GM18520 (cell line): ENCODE measurements around the gene RYR1.
"Not testable (repeated sequence)": the region's sequence is repeated elsewhere in the genome, so short reads cannot be mapped to it uniquely, and the experiment has no call there.

Experiments used
- ATAC-seq: cut with Tn5 transposase; IDR thresholded peaks from one replicate; pipeline ENCODE4 v1.9.1; 2021; ENCODE audit not compliant: unreplicated experiment

The RYR1 gene

DNA sequence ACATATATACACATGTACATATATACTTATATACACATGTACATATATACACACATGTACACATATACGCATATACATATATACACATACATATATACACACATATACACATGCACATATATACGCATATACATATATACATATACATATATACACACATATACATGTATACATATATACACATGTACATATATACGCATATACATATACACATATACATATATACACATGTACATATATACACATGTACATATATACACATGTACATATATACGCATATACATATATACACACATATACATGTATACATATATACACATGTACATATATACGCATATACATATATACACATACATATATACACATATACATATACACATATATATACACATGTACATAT is 169.4 kb downstream of the RYR1 start:
- ATAC-seq = not testable (repeated sequence)

DNA sequence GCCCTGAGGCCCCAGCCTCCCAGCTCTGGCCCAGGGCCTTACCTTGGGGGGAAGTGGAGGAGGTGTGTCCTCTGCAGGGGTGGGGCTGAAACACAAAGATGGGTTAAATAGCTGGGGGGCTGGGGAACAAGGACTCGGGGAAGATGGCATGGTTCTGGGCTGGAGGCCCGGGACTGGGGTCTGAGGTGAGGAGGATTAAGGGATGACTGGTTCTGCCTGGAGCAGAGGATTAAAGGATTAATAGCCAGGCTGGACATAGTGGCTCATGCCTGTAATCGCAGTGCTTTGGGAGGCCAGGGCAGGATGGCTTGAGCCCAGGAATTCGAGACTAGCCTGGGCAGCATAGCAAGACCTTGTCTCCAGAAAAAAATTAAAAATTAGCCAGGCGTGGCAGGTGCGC is 172.6 kb downstream of the RYR1 start:
- no peak for ATAC-seq

DNA sequence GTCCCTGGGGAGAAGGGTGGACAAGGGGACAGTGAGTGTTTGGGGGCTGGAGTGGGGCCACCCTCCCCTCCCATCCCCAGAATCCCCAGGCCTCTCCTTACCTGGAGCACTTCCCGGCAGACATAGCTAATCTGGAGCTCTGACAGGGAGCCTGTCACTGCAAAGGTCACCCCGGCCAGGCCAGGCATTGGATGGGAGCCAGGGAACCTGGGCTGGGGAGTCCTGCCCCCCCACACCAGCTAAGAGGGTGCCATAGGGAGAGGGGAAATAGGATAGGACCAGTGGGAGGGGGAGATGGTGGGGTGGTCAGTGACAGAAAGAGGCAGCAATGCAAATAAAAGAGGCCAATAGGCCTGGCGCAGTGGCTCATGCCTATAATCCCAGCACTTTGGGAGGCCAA is 180.8 kb downstream of the RYR1 start:
- ATAC-seq = no peak

DNA sequence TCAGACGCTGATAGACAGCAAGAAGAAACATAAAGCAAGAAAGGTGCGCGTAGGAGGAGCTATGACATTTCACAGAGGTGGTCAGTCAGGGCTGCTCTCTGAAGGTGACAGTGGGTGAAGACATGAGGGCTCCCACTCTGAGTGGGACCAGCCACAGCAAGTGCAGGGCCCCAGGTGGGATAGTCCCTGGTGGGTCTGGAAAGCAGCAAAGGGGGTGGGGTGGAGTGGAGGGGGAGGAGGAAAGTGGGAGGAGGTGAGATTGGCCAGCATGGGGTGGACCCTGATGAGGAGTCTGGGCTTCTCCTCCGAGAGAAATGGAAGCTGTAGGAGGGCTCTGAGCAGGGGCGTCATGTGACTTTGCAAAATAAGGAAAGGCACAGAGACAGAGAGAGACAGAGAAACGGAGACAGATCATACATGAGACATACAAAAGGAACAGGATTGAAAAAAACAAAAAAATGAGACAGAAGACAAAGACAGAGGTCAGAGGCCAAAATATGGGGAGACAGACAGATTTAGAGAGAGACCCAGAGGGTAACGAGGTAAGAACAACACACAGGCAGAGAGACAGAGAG is 181.6 kb downstream of the RYR1 start:
- ATAC-seq = no peak

DNA sequence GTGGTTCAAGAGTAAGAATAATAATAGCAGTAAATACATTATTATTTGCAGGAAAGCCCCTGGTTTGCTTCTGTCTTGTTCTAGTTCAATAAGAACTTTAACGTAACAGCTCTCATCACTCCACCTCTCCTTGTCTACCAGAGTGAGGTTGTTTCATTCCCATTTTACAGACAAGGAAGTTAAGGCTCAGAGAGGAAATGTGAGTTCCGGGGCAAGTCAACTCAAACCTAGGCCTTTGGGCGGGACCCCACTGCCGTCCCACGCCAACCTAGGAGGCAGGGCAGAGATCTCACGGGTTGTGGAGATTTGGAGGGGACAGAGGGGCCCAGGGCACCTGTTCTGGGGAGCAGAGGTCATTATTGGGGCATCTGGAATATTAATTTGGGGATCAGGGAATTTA is 182.8 kb downstream of the RYR1 start:
- ATAC-seq = no peak

DNA sequence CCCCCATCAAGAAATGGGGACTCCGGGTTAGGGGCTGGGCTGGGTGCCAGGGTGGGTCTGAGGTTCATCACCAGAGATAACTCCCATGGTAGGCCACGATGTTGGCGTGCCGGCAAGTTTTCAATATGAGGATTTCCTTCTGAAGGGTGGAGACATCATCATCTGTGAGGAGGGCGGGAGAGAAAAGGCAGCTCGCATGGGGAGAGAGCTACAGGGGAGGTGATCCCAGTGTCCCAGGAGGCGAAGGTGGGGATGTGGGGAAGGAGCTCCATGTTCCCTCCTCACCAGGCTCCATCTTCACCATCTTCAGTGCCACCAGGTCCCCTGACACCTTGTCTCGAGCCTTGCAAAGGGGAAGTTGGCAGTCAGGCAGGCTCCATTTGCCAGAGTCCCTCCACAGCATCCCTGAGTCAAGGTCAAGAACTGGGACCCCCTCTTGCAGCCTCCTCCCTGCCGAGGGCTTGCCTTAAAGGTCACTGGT is 183.8 kb downstream of the RYR1 start:
- no peak for ATAC-seq

DNA sequence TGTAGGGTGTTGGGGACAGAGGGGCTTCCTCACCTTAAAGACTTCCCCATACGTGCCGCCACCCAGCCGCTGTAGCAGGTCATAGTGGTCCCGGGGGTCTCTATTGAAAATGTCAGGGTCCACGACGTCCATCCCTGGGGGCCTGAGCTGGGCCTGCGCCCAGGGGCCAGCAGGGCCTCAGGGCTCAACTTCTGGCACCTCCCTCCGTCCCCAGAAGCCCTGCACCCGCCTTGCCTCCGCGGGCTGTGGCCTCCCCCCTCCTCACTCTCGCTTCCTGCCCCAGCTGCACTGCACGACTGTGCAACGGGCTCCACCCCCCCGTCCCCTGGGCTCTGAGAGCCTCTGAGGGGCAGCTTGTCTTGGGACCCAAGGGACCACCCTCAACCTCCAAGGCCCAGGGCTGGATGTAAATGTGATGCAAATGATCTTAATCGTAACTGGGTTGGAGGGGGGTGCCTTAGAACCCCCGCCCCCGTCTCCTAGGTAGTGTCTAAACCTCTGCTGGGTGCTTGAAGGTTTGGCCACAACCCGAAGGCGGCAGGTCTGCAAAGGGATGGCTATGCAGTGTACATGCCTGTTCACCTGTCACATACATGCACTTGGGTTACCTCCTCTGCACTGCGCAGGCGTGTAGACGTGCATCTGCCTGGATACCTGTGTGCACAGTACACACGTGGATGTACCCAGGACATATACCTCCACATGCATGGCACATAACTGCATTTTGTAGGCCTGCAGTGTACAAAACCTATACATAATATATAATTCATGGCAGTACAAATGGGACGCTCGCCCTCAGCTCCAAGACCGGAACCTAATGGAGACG is 184.5 kb downstream of the RYR1 start, which contains the start of gene MAP4K1:
Gene MAP4K1, minus strand, starts transcription at position 190 of the 826 bp plus-strand sequence. Its CDS starts 58 bp downstream, at position 132.
- ATAC-seq = peak; percentile 32

DNA sequence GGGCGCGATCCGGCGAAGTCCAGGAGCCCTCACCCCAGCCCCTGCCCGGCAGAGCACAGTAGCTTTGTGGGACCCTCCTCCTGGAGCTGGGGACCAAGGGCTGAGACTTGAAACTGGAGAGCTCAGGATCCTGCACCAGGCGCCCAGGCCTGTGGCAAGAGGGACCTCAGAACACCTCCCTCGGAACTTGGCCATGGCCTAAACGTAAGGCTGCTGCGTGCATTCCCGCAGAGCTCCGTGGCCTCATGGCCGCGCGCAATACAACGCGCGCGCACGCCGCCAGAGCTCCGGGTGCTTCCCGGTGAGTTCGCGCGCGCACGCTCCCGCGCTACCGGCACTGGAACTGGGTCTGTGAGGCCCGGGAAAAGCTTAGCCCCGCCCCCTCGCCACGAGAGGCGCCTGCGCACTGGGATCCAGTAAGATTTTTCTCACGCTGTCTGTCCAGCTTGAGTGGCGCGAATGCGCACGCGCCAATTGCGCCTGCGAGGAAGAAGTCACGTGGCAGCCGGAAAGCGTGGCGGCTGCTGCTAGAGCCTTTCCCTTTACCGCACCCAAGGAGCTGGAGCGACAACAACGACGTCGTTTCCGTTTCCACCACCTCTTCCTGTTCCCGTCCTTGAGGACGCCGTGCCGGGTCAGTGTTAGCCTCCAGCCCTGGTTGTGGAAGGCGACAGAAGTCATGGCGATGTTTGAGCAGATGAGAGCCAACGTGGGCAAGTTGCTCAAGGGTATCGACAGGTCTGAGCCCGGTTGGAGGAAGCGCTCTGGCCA is 185.3 kb downstream of the RYR1 start, which contains the start of gene EIF3K:
Gene EIF3K, plus strand, starts transcription at position 599 of the 771 bp plus-strand sequence. Its CDS starts 81 bp downstream, at position 680.
- peak; percentile 66 for ATAC-seq

DNA sequence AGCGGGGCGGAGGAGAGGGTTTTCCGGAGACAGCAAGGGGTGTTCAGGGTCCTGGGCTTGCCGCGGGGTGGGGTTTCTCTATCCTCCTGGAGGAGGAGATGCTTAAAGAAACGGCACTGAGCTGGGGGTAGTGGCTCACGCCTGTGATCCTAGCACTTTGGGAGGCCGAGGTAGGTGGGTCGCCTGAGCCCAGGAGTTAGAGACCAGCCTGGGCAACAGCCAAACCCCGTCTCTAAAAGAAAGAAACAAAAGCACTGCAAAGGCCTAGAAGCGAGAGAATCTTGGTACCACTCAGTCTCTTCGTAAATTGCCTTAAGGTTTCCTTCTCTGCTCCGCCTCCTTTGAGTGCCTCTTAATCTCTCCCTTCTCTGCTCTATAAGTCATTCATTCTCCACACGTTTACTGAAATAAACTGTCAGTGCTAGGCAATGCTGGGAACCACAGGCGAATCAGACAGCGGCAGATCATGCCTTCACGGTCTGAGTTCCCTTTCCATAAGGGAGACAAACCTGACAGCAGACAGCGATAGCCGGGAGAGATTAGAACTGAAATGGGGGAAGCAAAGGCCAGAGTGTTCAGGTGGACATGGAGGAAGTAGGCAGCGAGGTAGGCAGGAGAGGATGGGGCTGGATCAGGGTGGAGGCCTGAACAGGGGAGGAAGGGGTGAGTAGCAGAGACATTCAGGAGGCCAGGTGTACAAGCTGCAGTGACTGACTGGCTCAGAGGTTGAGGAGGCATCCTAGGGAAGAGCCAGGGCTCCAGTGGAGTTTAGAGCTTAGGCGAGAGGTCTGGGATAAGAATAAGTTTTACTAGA is 186.1 kb downstream of the RYR1 start:
- ATAC-seq = no peak

DNA sequence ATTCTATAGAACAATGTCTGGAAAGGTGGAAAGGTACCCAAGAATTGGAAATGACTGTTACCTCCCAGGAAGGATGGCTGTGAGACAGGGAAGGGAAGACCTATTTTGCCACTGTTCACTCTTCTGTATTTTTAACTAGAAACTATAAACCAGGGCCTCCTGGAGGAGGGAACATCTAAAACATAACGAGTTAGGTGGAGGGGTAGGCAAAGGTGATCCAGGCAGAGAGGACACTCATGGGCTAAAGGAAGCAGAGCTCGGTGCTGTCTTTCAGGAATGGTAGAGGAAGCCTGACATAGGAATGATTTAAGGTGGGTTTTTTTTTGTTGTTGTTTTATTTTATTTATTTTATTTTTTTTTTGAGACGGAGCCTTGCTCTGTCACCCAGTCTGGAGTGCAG is 191.3 kb downstream of the RYR1 start:
- ATAC-seq = no peak

DNA sequence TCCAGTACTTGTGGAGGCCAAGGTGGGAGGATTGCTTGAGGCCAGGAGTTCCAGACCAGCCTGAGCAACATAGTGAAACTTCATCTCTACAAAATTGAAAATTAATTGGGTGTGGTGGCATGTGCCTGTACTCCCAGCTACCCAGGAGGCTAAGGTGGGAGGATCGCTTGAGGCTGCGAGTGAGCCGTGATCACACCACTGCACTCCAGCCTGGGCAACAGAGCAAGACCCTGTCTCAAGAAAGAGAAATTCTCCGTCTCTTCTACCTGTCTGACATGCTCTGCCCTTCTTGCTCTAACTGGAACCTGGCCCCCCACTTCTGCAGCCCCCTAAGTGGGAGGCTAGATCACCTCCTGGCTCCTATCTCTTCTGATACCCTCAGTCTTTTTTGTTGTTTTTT is 192.9 kb downstream of the RYR1 start:
- no peak for ATAC-seq

DNA sequence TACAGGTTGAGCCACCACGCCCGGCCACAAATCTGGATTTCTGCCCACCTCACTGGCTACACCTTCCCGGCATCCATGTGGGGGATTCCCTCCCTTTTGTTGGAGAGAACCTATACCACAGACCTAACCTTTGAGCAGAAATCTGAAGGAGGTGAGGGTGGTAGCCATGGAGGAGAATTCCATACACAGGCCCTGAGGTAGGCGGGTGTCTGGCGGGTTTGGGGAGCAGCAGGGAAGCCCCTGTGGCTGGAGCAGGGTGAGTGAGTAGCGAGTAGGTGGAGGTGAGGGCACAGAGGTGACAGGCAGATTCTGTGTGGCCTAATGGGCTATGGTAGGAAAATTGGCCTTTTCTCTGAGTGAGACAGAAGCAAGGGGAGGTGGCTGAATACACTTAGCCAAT is 196.1 kb downstream of the RYR1 start:
- ATAC-seq = no peak

DNA sequence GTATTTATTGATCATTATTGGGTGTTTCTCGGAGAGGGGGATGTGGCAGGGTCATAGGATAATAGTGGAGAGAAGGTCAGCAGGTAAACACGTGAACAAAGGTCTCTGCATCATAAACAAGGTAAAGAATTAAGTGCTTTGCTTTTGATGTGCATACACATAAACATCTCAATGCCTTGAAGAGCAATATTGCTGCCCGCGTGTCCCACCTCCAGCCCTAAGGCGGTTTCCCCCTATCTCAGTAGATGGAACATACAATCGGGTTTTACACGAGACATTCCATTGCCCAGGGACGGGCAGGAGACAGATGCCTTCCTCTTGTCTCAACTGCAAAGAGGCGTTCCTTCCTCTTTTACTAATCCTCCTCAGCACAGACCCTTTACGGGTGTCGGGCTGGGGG is 197.8 kb downstream of the RYR1 start:
- ATAC-seq = not testable (repeated sequence)

DNA sequence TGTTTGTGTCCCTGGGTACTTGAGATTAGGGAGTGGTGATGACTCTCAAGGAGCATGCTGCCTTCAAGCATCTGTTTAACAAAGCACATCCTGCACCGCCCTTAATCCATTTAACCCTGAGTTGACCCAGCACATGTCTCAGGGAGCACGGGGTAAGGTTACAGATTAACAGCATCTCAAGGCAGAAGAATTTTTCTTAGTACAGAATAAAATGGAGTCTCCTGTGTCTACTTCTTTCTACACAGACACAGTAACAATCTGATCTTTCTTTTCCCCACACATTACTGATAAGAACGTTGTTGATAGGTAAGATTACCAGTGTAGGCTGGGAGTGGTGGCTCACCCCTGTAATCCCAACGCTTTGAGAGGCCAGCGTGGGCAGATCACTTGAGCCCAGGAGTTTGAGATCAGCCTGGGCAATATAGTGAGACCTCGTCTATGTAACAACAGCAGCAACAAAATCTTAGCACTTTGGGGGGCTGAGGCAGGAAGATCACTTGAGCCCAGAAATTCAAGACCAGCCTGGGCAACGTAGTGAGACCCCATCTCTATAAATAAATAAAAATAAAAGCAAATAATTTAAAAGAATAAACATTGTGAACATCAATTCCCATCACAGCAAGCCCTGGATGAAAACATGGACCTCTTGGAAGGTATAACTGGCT is 198.5 kb downstream of the RYR1 start:
- not testable (repeated sequence) for ATAC-seq

DNA sequence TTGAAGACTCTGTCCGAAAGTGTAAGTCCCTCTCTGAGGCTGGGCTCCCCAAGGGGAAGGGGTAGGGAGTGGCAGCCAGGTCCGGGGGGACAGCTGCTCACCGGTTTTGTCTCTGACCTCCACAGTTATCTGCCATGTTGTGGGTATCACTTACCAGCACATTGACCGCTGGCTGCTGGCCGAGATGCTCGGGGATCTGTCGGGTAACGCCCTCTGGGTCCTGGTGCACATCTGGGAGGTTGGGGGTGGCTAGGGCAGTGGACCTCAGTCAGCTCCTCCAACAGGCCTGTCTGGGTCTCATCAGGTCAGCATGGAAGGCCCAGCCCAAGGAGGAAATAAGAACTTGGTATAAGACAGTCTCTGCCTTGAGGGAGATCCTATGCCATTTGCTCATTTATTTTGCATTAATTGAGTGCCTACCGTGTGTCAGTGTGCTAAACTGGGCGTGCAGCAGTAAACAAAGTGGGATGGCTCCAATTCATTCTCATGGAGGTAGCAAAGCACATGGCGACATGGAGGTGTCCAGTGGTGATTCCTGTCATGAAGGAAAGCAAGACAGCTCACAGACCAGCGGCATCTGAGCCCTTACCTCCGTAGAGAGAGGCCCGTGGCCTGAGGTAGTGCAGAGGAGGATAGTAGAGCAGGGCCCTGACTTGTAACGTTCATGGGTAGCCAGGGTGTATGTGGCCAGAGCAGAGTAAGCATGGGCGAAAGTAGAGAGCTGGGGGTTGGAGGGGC is 199.2 kb downstream of the RYR1 start:
- no peak for ATAC-seq

DNA sequence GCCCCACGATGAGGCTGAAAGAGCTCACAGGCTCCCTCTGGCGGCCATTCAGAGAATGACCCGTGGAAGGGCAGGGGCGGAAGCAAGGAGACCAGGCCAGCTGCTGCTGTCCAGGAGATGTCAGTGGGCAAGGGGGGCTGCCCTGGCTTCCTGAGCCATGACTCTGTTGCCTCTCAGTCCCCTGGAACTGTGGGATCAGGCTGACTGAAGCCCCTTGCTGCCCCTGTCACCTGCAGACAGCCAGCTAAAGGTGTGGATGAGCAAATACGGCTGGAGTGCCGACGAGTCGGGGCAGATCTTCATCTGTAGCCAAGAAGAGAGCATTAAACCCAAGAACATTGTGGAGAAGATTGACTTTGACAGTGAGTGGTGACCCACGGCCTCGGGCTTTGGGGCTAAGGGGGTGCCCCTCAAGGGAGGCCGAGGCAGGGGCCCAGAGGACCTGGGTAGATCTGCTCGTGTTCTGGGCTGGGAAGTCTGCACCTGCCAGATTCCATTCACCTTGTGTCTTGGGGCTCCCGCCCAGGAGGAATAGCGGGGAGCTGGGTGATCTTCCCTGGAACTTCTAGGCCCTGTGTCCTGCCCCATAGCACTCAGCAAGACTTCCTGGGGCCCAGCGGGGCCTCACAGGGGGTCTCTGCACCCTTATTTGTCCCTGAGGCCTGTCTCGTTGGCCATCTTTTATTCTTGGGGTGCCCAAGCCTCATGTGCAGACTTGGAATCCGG is 201.4 kb downstream of the RYR1 start:
- ATAC-seq = no peak

DNA sequence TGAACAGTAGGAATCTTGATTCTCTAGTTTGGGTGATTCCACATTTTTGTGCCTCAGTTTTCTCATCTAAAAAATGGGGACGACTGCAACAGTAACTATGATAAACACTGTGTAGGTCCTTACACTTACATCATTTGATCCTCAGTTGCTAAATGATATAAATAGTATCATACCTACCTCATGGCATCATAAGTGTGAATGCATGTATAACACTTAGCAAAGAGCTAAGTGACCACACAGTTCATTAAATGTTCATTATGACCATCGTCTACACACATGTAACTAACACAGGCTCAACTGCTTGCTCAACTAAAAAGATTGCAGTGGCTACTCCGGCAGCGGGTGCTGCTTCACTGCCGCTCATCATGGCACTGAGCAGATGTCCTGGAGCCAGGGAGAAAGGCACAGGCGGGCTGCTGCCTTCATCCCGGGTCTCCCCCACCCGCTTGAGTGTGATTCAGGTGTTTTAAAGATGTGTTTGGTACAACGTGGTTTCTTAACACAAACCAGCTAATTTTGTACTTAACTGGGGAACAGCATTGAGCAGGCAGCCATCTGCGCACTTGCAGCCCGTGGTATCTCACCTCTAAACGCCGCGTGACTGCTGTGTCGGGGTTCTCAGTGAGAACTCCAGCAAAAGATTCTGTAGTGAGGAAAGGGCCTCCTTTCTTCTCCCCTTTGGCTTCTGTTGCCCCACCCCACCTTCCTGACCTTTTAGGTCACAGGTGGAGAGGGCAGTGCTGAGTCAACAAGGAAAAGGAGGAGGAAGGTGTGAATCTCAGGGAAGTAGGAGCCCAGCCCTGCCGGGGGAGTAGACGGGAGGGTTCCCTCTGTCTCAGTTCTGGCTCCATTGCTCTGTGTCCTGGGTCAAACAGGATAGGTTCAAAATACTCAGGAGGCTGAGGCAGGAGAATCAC is 202.2 kb downstream of the RYR1 start:
- ATAC-seq = no peak
